Peyer's patch (tissue), 4 donors: ENCODE measurements around the gene PRKAR2A. TPM values are rescaled to one million over a fixed set of nuclear protein-coding genes. Genes with fewer than 3 reads are reported as not detected.
"Not testable (repeated sequence)": the region's sequence is repeated elsewhere in the genome, so short reads cannot be mapped to it uniquely, and the experiment has no call there.

Source experiments
- DNase-seq, 3 donors: peaks; one replicate each; pipeline ENCODE4 v3.0.0-alpha.2; 2017 to 2019
- H3K27ac ChIP-seq, 4 donors: fragments of 200-600 bp; sonication (generic); one replicate each; pipeline ENCODE4 v1.5.1; 2016 to 2019
- H3K27me3 ChIP-seq, 2 donors: fragments of 200-600 bp; sonication (generic); one replicate each; pipeline ENCODE4 v1.5.1; 2019
- H3K36me3 ChIP-seq, 3 donors: fragments of 200-600 bp; sonication (generic); one replicate each; pipeline ENCODE4 v1.5.1; 2016 to 2019
- H3K4me1 ChIP-seq, 4 donors: fragments of 200-600 bp; sonication (generic); one replicate each; pipeline ENCODE4 v1.5.1; 2016 to 2019
- H3K4me3 ChIP-seq, 4 donors: fragments of 200-600 bp; sonication (generic); 1 replicate in 3 of 4; 2 replicates in 1 of 4; pipeline ENCODE4 v1.5.1; 2016 to 2019; ENCODE audit warnings: mild to moderate bottlenecking in 1 of 4
- H3K9me3 ChIP-seq, 4 donors: fragments of 200-600 bp; sonication (generic); one replicate each; pipeline ENCODE4 v1.5.1; 2016 to 2019; ENCODE audit warnings: mild to moderate bottlenecking in 1 of 4
- POLR2A ChIP-seq, 2 donors: fragments of 450-650 bp; IDR thresholded peaks; one replicate each; pipeline ENCODE4 v1.5.1; 2017; ENCODE audit warnings: antibody characterized with exemption in 2 of 2, mild to moderate bottlenecking in 2 of 2, moderate library complexity in 2 of 2
- total RNA-seq, 4 donors: library from RNA; depleted of rRNA; stranded (reverse); fragments of >200 nt; gene quantifications; one replicate each; pipeline ENCODE4 v1.1.0, GENCODE V29; 2016
- TF ChIP-seq, protein P1 (sequence below), 6 experiments: fragments of 450-650 bp in 4 of 6; fragments of 200-600 bp in 2 of 6; sonication (generic) in 1 of 6; IDR thresholded peaks; one replicate each; pipeline ENCODE4 v1.5.1; 2017 to 2019; ENCODE audit warnings: antibody characterized with exemption in 6 of 6, mild to moderate bottlenecking in 3 of 6, moderate library complexity in 1 of 6

Gene PRKAR2A
- total RNA-seq, 4 donors from 2014 or later: 21.0 to 34.7 (median 25.8) TPM

DNA sequence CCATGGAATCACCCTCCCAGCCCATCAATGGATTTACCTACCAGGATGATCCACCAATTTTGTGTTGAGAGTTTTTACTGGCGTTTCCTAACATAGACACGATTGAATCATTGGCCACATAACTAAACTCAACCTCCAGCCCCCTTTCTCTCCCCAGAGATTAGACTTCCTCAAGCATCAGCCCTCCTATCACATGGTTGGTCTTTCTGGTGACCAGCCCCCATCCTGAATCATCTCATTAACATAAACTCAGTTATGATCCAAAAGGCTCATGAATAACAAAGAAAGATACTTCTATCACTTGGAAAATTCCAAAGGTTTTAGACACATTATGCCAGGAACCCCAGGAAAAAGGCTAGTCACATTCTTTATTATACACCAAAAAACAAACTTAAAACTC, 21.2 kb downstream of the PRKAR2A start:
- no peak for DNase-seq
- Histone ChIP-seq H3K27ac (no peak overlapping the region), H3K4me1 (no peaks in the 10 kb centered on the region), H3K36me3 (no peaks in the 10 kb centered on the region), H3K9me3 (no peaks in the 10 kb centered on the region), H3K4me3 (no peak overlapping the region), H3K27me3 (no peaks in the 10 kb centered on the region)
- TF ChIP-seq POLR2A (IDR thresholded peaks at IDR 0.05): no peak
- TF ChIP-seq, protein P1, sequence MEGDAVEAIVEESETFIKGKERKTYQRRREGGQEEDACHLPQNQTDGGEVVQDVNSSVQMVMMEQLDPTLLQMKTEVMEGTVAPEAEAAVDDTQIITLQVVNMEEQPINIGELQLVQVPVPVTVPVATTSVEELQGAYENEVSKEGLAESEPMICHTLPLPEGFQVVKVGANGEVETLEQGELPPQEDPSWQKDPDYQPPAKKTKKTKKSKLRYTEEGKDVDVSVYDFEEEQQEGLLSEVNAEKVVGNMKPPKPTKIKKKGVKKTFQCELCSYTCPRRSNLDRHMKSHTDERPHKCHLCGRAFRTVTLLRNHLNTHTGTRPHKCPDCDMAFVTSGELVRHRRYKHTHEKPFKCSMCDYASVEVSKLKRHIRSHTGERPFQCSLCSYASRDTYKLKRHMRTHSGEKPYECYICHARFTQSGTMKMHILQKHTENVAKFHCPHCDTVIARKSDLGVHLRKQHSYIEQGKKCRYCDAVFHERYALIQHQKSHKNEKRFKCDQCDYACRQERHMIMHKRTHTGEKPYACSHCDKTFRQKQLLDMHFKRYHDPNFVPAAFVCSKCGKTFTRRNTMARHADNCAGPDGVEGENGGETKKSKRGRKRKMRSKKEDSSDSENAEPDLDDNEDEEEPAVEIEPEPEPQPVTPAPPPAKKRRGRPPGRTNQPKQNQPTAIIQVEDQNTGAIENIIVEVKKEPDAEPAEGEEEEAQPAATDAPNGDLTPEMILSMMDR (IDR thresholded peaks at IDR 0.05): no peak

DNA sequence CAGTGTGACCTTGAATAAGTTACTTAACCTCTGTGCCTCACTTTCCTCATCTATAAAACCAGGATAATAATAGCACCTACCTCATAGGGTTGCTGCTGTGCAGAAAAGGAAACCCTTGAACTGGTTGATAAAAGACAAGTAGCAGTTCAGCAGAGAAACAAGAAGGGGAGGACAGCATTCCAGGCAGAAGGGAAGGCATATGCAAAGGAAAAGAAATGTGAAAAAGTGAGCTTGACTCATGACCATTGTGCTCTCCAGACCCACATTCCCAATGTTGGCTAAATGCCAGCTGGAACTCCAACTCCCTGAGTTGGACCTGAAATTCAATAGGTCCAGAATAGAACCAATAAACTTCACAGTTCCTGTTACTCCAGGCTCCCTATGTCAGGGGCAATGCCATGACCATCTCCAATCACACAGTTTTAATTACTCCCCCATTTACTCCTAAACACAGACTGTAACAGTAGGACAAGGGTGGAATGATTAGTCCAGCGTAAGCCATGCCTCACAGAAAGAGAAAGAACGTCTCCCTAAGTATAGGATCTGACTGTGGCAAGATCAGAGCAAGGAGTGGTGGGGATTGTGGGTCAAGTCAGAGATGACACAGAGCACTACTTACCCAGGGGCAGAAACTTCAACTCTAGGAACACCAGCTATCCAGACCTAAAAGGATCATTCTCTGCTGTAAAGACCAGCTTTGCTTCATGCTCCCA, 26.9 kb downstream of the PRKAR2A start:
- peaks cover 0 to 6% (median 0%) of the 10 kb centered on the region in 4 donors for H3K4me1 ChIP-seq
- no peak overlapping the region for H3K27ac ChIP-seq
- H3K4me3 ChIP-seq: no peak overlapping the region
- no peak for TF ChIP-seq POLR2A (IDR thresholded peaks at IDR 0.05)
- TF ChIP-seq, protein P1 (IDR thresholded peaks at IDR 0.05): no peak
- H3K9me3 ChIP-seq: no peaks in the 10 kb centered on the region
- no peak for DNase-seq
- no peaks in the 10 kb centered on the region for H3K36me3 ChIP-seq
- no peaks in the 10 kb centered on the region for H3K27me3 ChIP-seq

DNA sequence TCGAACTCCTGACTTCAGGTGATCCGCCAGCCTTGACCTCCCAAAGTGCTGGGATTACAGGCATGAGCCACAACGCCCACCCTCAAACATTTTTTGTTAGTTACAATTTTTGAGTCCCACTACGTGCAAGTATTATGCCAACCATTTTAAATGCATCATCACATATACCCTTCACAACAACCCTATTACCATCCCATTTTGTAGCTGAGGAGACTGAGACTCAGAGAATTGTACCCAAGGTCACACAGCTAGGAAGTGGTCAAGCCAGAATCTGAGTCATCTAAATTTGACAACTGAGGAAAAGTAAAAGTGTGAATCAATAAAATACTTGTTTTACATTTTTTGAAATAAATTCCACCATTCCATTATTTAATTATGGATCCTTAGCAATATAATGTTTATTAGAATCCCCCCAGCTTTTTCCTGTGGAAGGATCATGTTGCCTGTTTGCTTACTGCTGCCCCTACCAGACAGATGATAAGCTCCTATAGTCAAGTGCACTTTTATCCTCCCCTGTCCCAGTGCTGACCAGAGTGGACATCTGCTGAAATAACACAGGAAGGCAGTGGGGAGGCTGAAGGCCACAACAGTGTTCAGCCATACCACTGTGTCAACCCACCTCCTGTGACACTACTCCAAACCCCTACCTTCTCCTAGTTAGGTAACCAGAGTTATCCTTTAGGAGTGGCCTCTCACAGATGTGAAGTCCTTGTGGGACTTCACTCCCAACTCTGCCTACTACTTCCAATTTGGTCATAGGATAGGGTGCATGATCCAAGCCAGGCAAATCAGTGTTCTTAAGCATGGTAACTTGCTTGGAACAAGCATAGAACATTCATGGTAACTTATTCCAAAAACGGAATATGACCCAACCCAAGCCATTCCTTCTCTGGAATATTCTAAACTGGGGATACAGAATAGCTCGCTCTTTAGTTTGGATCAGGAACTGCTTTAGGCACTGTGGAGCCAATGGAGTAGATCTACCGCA, 28.1 kb downstream of the PRKAR2A start:
- Histone ChIP-seq H3K27me3 (no peaks in the 10 kb centered on the region), H3K36me3 (no peaks in the 10 kb centered on the region), H3K27ac (no peak overlapping the region), H3K4me3 (no peak overlapping the region), H3K9me3 (no peaks in the 10 kb centered on the region), H3K4me1 (peaks cover 0 to 6% (median 0%) of the 10 kb centered on the region in 4 donors)
- TF ChIP-seq POLR2A (IDR thresholded peaks at IDR 0.05): no peak
- no peak for DNase-seq

DNA sequence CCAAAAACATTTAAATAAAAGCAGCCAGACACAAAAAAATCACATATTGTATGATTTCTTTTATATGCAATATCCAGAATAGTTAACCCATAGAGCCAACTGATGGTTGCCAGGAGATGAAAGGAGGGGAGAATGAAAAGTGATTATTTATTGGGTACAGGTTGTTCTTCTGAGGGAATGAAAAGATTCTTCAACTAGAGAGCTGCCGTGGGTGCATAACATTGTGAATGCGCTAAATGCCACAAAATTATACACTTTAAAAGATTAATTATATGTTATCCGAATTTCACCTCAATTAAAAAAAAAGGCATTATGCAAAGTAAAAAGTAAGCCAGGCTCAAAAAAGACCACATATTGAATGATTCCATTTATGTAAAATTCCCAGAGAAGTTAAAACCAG, 36.1 kb downstream of the PRKAR2A start:
- Histone ChIP-seq H3K27ac (no peak overlapping the region), H3K36me3 (no peaks in the 10 kb centered on the region), H3K4me1 (no peaks in the 10 kb centered on the region), H3K27me3 (no peaks in the 10 kb centered on the region), H3K4me3 (no peak overlapping the region), H3K9me3 (no peaks in the 10 kb centered on the region)
- DNase-seq: no peak
- TF ChIP-seq, protein P1 (IDR thresholded peaks at IDR 0.05): no peak
- TF ChIP-seq POLR2A (IDR thresholded peaks at IDR 0.05): no peak

DNA sequence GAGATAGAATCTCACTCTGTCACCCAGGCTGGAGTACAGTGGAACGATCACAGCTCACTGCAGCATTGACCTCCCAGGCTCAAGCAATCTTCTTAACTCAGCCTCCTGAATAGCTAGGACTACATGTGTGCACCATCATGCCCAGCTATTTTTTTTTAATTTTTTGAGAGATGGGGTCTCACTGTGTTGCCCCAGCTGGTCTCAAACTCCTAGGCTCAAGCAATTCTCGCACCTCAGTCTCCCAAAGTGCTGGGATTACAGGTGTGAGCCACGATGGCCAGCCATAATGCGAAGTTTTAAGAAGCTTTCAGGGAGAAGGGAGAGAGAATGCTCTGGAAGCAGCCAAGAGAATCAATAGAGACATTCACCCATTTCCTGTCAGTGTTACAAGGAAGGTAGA, 42.7 kb downstream of the PRKAR2A start:
- no peaks in the 10 kb centered on the region for H3K36me3 ChIP-seq
- TF ChIP-seq, protein P1 (IDR thresholded peaks at IDR 0.05): no peak
- no peak for TF ChIP-seq POLR2A (IDR thresholded peaks at IDR 0.05)
- no peak for DNase-seq
- H3K9me3 ChIP-seq: no peaks in the 10 kb centered on the region
- no peaks in the 10 kb centered on the region for H3K27me3 ChIP-seq
- H3K27ac ChIP-seq: no peak overlapping the region
- H3K4me3 ChIP-seq: no peak overlapping the region
- no peaks in the 10 kb centered on the region for H3K4me1 ChIP-seq

DNA sequence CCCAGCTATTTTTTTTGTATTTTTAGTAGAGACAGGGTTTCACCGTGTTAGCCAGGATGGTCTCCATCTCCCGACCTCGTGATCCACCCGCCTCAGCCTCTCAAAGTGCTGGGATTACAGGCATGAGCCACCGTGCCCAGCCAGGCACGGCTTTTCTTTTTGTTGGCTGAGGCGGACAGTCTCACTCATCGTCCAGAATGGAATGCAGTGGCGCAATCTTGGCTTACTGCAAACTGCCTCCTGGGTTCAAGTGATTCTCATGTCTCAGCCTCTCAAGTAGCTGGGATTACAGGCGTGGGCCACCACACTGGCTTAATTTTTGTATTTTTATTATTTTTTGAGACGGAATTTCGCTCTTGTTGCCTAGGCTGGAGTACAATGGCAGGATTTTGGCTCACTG, 46.8 kb downstream of the PRKAR2A start:
- H3K27me3 ChIP-seq, H3K9me3 ChIP-seq, H3K27ac ChIP-seq, H3K4me1 ChIP-seq, H3K36me3 ChIP-seq, H3K4me3 ChIP-seq, DNase-seq: not testable (repeated sequence)
